Measurements from ENCODE around the gene TDO2. TPM values are rescaled to one million over a fixed set of nuclear protein-coding genes. Genes with fewer than 3 reads are reported as not detected.

Gene TDO2
- total RNA-seq, 1 donor from 2014 or later = 1.4 TPM

DNA sequence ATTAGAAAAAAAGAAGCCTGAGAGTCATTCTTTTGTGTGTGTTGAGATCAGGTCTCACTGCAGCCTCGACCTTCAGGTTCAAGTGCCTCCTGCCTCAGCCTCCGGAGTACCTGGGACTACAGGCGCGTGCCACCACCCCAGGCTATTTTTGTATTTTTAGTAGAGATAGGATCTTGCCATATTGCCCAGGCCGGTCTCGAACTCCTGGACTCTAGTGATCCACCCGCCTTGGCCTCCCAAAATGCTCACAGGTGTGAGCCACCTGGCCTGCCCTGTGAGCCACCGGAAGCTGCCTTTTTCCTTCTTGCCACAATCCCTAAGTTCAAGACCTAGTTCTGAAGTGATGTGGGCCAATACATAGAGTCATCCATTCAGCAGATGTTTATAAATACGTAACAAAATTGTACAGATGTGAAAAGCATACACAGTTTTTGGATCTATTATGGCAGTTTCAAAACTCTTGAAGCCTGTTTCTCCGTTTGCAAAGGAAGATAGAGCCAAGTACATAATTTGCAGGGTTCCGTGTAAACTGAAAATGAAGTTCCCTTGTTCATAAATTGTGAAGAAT, 50.7 kb downstream of the TDO2 start:
- ATAC-seq (no peak), DNase-seq (peak; percentile 45)
- H3K4me1 ChIP-seq = peaks cover 10% of the 10 kb centered on the region
- intact Hi-C loops (cut with DNase I) = loop anchor here (5.0 kb wide), 1 partner anchor 142 kb away; no protein-coding TSS in a partner anchor
- no peaks in the 10 kb centered on the region for H3K9me3 ChIP-seq
- TF ChIP-seq CTCF (IDR thresholded peaks at IDR 0.05) = no peak
- no peaks in the 10 kb centered on the region for H3K36me3 ChIP-seq
- no peaks in the 10 kb centered on the region for H3K27me3 ChIP-seq (ENCODE audit: low read depth)
- H3K27ac ChIP-seq = peak overlapping the region; percentile 99
- peak overlapping the region; percentile 69 for H3K4me3 ChIP-seq

GRCh38 chr4:155954939-155955338, 51.4 kb downstream of the TDO2 start:
- intact Hi-C loops (cut with DNase I) = loop anchor here (5.0 kb wide), 1 partner anchor 143 kb away; no protein-coding TSS in a partner anchor
- no peak for TF ChIP-seq CTCF (IDR thresholded peaks at IDR 0.05)
- H3K9me3 ChIP-seq = no peaks in the 10 kb centered on the region
- no peak overlapping the region for H3K27ac ChIP-seq
- H3K36me3 ChIP-seq = no peaks in the 10 kb centered on the region
- no peak overlapping the region for H3K4me3 ChIP-seq
- DNase-seq = no peak
- H3K27me3 ChIP-seq (ENCODE audit: low read depth) = no peaks in the 10 kb centered on the region
- no peak for ATAC-seq
- H3K4me1 ChIP-seq = peaks cover 10% of the 10 kb centered on the region

GRCh38 chr4:155956461-155956860, 53.0 kb downstream of the TDO2 start:
- Histone ChIP-seq H3K4me3 (no peak overlapping the region), H3K27ac (no peak overlapping the region), H3K27me3 (ENCODE audit: low read depth) (no peaks in the 10 kb centered on the region), H3K36me3 (no peaks in the 10 kb centered on the region), H3K9me3 (no peaks in the 10 kb centered on the region), H3K4me1 (peaks cover 10% of the 10 kb centered on the region)
- no peak for TF ChIP-seq CTCF (IDR thresholded peaks at IDR 0.05)
- no peak for ATAC-seq
- intact Hi-C loops (cut with DNase I) = no loop called here
- no peak for DNase-seq

- Histone ChIP-seq H3K27ac (no peak overlapping the region), H3K4me3 (no peak overlapping the region), H3K4me1 (no peaks in the 10 kb centered on the region), H3K9me3 (no peaks in the 10 kb centered on the region), H3K27me3 (ENCODE audit: low read depth) (no peaks in the 10 kb centered on the region), H3K36me3 (no peaks in the 10 kb centered on the region)
- TF ChIP-seq CTCF (IDR thresholded peaks at IDR 0.05) = no peak
- intact Hi-C loops (cut with DNase I) = no loop called here
- DNase-seq = no peak
- ATAC-seq = peak in 1 of 2 donors; percentile 43
These were observed 55.9 kb downstream of the TDO2 start for GRCh38 chr4:155959417-155959816.

GRCh38 chr4:155960522-155960921, 57.0 kb downstream of the TDO2 start:
- Histone ChIP-seq H3K27me3 (ENCODE audit: low read depth) (no peaks in the 10 kb centered on the region), H3K4me1 (no peaks in the 10 kb centered on the region), H3K36me3 (no peaks in the 10 kb centered on the region), H3K4me3 (no peak overlapping the region), H3K9me3 (no peaks in the 10 kb centered on the region), H3K27ac (no peak overlapping the region)
- intact Hi-C loops (cut with DNase I) = no loop called here
- DNase-seq (no peak), ATAC-seq (no peak)
- no peak for TF ChIP-seq CTCF (IDR thresholded peaks at IDR 0.05)
